C4-2B (cell line): Measurements from ENCODE around the gene STX11.
"Not testable (repeated sequence)": the region's sequence is repeated elsewhere in the genome, so short reads cannot be mapped to it uniquely, and the experiment has no call there.

Source experiments
- H3K27ac ChIP-seq: fragments of 450-650 bp; 2 replicates; pipeline ENCODE4 v1.5.1; 2017
- ZFX ChIP-seq: fragments of 450-650 bp; IDR thresholded peaks from 2 replicates; pipeline ENCODE4 v1.6.1; 2017
- TF ChIP-seq, protein P1 (sequence below): fragments of 450-650 bp; conservative IDR thresholded peaks from 2 replicates; pipeline ENCODE4 v1.5.1; 2017; ENCODE audit warnings: mild to moderate bottlenecking

STX11 gene

DNA sequence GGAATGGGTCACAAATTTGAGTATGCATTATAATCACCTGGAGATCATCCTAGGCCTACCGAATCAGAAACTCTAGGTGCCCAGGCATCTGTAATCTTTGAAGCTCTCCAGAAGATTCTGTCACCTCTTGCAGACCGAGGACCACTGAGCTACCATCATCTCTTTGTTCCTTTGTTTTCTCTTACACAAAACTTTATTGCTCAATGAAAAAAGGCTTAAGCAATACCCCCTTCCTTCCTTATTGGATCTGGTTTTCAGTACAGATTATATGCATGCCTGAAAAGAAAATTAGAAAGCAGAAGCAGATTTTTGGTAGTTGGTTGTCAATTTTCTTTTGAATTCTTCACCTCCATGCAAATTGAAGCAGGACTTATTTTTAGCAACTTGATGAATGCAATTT is 31.3 kb downstream of the STX11 start:
- TF ChIP-seq ZFX: no peak
- TF ChIP-seq, protein P1, sequence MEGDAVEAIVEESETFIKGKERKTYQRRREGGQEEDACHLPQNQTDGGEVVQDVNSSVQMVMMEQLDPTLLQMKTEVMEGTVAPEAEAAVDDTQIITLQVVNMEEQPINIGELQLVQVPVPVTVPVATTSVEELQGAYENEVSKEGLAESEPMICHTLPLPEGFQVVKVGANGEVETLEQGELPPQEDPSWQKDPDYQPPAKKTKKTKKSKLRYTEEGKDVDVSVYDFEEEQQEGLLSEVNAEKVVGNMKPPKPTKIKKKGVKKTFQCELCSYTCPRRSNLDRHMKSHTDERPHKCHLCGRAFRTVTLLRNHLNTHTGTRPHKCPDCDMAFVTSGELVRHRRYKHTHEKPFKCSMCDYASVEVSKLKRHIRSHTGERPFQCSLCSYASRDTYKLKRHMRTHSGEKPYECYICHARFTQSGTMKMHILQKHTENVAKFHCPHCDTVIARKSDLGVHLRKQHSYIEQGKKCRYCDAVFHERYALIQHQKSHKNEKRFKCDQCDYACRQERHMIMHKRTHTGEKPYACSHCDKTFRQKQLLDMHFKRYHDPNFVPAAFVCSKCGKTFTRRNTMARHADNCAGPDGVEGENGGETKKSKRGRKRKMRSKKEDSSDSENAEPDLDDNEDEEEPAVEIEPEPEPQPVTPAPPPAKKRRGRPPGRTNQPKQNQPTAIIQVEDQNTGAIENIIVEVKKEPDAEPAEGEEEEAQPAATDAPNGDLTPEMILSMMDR: no peak
- no peak overlapping the region for H3K27ac ChIP-seq

DNA sequence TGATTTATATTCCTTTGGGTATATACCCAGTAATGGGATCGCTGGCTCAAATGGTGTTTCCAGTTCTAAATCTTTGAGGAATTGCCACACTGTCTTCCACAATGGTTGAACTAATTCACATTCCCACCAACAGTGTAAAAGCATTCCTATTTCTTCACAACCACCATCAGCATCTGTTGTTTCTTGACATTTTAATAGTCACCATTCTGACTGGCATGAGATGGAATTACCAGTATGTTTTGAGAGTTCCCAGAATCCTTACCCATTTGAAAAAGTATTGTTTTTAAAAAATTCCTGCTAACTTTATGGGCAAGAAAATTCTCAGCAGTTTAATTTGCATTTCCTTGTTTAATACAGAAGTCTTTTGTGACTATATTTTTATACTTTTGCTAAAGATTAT is 33.9 kb downstream of the STX11 start:
- not testable (repeated sequence) for H3K27ac ChIP-seq

DNA sequence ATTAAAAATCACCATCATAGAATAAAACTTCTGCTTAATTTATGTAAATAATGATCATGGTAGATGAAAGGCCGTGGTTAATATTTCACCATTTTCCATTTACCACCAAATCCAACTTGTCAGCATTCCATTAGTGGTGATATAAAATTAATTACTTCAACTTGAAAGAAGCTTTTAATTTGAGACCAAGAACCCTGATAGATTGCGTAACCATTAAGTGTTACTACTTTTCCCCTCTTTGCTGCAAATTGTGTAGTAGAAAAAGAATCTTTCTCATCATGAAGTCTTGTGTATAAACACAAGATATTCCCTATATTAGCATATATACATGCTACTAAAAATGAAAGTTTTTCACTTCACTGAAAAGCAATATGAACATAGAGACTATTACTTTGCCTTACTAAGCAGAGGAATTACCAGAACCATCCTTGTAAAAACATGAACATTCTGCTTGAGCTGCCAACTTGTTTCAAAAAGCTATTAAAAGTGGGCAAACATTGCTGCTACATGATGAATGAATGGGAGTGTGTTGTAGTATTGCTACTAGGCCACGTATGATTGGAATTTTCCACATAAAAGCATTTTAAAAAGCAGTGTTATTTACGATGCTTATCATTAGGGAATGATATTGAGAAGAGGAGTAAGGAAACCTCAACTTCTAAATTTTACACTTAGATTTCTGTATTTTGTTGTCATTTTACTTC is 35.0 kb downstream of the STX11 start:
- H3K27ac ChIP-seq: no peak overlapping the region
- TF ChIP-seq, protein P1: no peak
- TF ChIP-seq ZFX: no peak

DNA sequence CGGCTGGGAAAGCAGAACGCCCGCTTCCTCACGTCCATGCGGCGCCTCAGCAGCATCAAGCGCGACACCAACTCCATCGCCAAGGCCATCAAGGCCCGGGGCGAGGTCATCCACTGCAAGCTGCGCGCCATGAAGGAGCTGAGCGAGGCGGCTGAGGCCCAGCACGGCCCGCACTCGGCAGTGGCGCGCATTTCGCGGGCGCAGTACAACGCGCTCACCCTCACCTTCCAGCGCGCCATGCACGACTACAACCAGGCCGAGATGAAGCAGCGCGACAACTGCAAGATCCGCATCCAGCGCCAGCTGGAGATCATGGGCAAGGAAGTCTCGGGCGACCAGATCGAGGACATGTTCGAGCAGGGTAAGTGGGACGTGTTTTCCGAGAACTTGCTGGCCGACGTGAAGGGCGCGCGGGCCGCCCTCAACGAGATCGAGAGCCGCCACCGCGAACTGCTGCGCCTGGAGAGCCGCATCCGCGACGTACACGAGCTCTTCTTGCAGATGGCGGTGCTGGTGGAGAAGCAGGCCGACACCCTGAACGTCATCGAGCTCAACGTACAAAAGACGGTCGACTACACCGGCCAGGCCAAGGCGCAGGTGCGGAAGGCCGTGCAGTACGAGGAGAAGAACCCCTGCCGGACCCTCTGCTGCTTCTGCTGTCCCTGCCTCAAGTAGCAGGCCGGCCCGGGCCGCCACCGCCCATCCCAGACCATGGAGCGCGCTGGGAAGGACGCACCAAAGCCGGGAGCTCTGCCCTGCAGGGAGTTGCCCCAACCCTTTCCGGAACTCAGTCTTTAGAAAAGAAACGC is 36.7 kb downstream of the STX11 start:
- no peak overlapping the region for H3K27ac ChIP-seq
- TF ChIP-seq ZFX: no peak
- TF ChIP-seq, protein P1: no peak

DNA sequence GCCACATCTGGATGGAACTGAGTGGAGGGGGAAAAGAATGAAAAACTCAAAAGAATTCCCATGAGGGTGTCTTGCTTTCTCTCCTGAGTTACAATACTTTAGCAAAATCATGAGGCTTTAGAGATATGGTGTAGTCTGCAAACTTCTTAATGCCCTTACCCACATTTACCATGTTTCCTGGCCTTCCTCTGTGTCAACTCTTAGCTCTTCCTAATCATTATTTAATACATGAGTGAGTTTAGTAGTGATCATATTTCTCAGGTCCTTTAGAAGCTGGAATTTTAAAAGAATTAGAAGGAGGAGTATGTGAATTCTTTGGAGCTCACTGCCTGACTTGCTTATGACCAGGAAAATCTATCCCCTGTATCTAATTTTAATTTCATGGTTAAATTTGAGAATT is 39.0 kb downstream of the STX11 start:
- no peak overlapping the region for H3K27ac ChIP-seq
- TF ChIP-seq, protein P1: no peak
- TF ChIP-seq ZFX: no peak

DNA sequence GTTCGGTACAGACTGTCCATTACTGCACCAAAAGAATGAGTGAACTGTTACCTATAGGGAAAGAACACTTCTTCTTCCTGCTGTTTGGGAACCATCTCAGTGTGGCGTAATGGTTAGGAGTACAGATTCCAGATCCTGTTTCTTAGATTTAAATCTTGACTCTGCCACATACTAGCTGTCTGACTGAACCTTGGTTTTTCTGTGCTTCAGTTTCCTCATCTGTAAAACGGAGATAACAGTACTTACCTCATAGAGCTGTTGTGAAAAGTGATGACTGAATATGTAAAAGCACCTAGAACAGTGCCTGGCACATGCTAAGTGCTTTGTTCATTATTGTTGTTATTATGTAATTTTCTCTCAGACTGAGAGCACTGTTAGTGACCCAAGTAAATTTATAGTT is 39.8 kb downstream of the STX11 start:
- TF ChIP-seq, protein P1: no peak
- TF ChIP-seq ZFX: no peak
- H3K27ac ChIP-seq: no peak overlapping the region

DNA sequence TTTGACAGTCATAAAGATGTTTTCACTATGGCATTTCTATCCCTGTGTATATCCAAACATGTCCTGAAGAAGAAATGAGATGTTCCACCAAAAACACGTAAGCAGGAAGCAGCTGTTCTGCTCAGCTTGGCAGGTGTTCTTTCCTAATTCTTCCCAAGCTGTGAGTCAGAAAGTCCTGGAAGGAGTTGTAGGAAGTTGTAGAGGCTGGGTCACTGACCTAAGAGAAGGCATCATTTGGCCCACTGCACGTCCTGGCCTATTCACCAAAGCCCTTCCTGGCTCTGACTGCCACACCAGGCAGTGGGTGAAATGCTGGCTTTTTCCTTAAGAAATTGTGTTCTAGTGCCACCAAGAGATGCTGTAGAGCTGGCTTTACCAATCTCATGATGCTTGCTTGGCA is 40.3 kb downstream of the STX11 start:
- TF ChIP-seq ZFX: no peak
- TF ChIP-seq, protein P1: no peak
- no peak overlapping the region for H3K27ac ChIP-seq
